Omental fat pad (tissue), 4 donors: ENCODE data around the gene GPR155. TPM values are rescaled to one million over a fixed set of nuclear protein-coding genes. Genes with fewer than 3 reads are reported as not detected.
"Not testable (repeated sequence)": the region's sequence is repeated elsewhere in the genome, so short reads cannot be mapped to it uniquely, and the experiment has no call there.

ENCODE experiments used
- ATAC-seq: fragments of 150-250 bp; one replicate; pipeline ENCODE4 v1.9.1; 2016; ENCODE audit warnings: mild to moderate bottlenecking, moderate library complexity; ENCODE audit not compliant: low FRiP score
- DNase-seq: peaks from one replicate; pipeline ENCODE4 v3.0.0-alpha.2; 2019; ENCODE audit warnings: low spot score
- CTCF ChIP-seq, 3 donors: fragments of 450-650 bp; IDR thresholded peaks; one replicate each; pipeline ENCODE4 v1.5.1; 2016 to 2017; ENCODE audit warnings: antibody characterized with exemption in 3 of 3, mild to moderate bottlenecking in 3 of 3, moderate library complexity in 2 of 3
- total RNA-seq, 4 donors: library from RNA; depleted of rRNA; stranded (reverse); fragments of >200 nt; gene quantifications; one replicate each; pipeline ENCODE4 v1.1.0, GENCODE V29; 2016

Gene GPR155
- total RNA-seq, 4 donors from 2014 or later, result 3.6 to 8.0 (median 6.2) TPM

- DNase-seq (no peak), ATAC-seq (no peak)
- TF ChIP-seq CTCF (IDR thresholded peaks at IDR 0.05), result no peak
Observed at GRCh38 chr2:174491947-174492346, 5.1 kb upstream of the GPR155 start.

- no peak for TF ChIP-seq CTCF (IDR thresholded peaks at IDR 0.05)
- no peak for ATAC-seq
- no peak for DNase-seq
Observed at GRCh38 chr2:174490051-174490450, 3.2 kb upstream of the GPR155 start.

- DNase-seq, ATAC-seq: not testable (repeated sequence)
Observed at GRCh38 chr2:174489520-174489919, 2.7 kb upstream of the GPR155 start.

- DNase-seq (no peak), ATAC-seq (no peak)
- TF ChIP-seq CTCF (IDR thresholded peaks at IDR 0.05), result no peak
Observed at GRCh38 chr2:174487820-174488162, 962 bp upstream of the GPR155 start.

DNA sequence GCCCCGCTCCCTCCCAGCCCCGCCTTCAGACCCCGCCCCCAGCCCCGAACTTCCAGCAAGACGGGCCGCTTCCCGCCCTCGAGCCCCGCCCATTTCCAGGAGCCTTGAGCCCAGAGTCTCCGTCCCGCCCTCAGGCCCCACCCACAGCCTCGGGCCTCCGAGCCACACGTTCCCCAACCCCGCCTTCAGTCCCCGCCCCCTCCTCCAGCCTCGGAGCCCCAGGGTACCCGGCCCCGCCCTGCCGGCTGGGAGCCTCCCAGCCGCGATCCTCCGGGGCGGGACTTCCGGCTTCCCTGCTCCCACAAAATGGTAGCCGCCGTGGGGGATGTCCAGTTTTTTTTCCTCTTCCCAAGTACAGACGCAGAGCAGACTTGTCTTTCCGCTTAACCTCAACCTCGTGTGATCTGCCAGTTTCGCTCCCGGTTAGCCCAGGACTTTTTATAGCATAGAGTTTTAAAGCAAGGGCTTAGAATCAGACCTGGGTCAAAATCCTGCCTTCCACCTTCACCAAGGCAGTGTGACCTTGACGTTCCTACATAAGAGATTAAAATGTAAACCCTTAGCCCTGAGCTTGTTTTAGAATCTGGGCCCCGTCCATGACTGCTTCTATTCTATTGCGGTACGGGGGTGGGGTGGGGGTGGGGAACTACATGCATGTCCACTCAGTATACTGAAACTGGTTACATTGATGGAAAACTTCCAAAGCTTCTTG lies 435 bp upstream of the GPR155 start:
- peak; percentile 100 for ATAC-seq
- peak; percentile 95 for DNase-seq
- no peak for TF ChIP-seq CTCF (IDR thresholded peaks at IDR 0.05)

- DNase-seq, result no peak
- TF ChIP-seq CTCF (IDR thresholded peaks at IDR 0.05), result no peak
Observed at GRCh38 chr2:174485788-174486562, 854 bp downstream of the GPR155 start.

GRCh38 chr2:174485045-174485444 lies 1.8 kb downstream of the GPR155 start:
- not testable (repeated sequence) for DNase-seq, ATAC-seq

More at GRCh38 chr2:174485788-174486562, 854 bp downstream of the GPR155 start:
- ATAC-seq, result peak; percentile 19

DNA sequence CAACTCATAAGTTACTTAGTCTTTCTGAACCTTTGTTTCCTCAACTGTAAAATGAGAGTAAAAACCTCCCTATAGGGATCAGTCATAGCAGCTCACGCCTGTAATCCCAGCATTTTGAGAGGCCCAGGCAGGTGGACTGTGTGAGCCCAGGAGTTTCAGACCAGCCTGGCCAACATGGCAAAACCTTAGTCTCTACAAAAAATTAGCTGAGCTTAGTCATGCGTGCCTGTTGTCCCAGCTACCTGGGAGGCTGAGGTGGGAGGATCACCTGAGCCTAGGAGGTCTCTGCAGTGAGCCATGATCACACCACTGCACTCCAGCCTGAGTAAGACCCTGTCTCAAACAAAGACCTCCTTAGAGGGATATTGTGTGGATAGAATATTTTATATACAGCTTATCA lies 2.3 kb downstream of the GPR155 start:
- ATAC-seq, result no peak
- DNase-seq, result no peak
- TF ChIP-seq CTCF (IDR thresholded peaks at IDR 0.05), result no peak
